HCT116 (cell line): ENCODE data around the gene RASL12. TPM values are rescaled to one million over a fixed set of nuclear protein-coding genes. Genes with fewer than 3 reads are reported as not detected.

Experiments
- ATAC-seq: fragments of 200-7000 bp; cut with Tn5 transposase; 2 replicates; pipeline ENCODE4 v1.9.1; 2020; ENCODE audit warnings: mild to moderate bottlenecking, moderate library complexity
- BruUV-seq: library from RNA; stranded (reverse); fragments of 400-500 nt; replicated peaks from 2 replicates; lab custom pipeline; 2021; lab: Mats Ljungman, UMichigan
- CTCF ChIA-PET: fragments of 300-600 bp; sonication (Branson Sonifier 250); formaldehyde crosslinking; loops from one replicate; lab custom pipeline; 2021; ENCODE audit warnings: antibody characterized with exemption; lab: Charles Lee
- POLR2A ChIA-PET: fragments of 300-600, 350-600 bp; sonication (Branson Sonifier 250); formaldehyde crosslinking; loops from one replicate; lab custom pipeline; 2021; ENCODE audit warnings: antibody characterized with exemption; lab: Charles Lee
- RAD21 ChIA-PET, 2 experiments: fragments of 300-600 bp; sonication (Branson Sonifier 250); formaldehyde crosslinking; loops; one replicate each; lab custom pipeline; 2023; ENCODE audit warnings: low total read pairs in 2 of 2; ENCODE audit not compliant: uncharacterized antibody in 2 of 2, unreplicated experiment in 2 of 2, low non-redundant PET in 1 of 2; lab: Charles Lee
- DNase-seq: peaks from one replicate; pipeline ENCODE4 v3.0.0-alpha.2; 2010; ENCODE audit warnings: low read depth, low spot score
- H2AFZ ChIP-seq: fragments of 200-600 bp; shearing (Covaris generic), sonication (generic); 2 replicates; pipeline ENCODE4 v1.6.1; 2017; ENCODE audit warnings: low read depth, mixed run types, mixed read lengths, antibody characterized with exemption, low read length; ENCODE audit not compliant: poor library complexity, severe bottlenecking
- H3K27ac ChIP-seq: 2 replicates; pipeline ENCODE4 v1.5.1; 2012; ENCODE audit warnings: low read depth, low read length
- H3K27me3 ChIP-seq: fragments of 200-600 bp; sonication (generic); 2 replicates; pipeline ENCODE4 v1.6.1; 2016; ENCODE audit warnings: mixed run types, low read length, mixed read lengths; ENCODE audit not compliant: insufficient read depth
- H3K36me3 ChIP-seq, 2 experiments: fragments of 200-500 bp in 1 of 2; fragments of 200-600 bp in 1 of 2; sonication (Bioruptor generic) in 1 of 2; sonication (generic) in 1 of 2; 2 replicates each; pipeline versions ENCODE4 v1.5.1 to v1.6.1; 2014 to 2016; ENCODE audit warnings: low read length in 2 of 2, inconsistent platforms in 1 of 2, mixed read lengths in 1 of 2, mixed run types in 1 of 2; ENCODE audit not compliant: insufficient read depth in 2 of 2, control insufficient read depth in 1 of 2
- H3K4me1 ChIP-seq, 2 experiments: fragments of 200-600 bp in 1 of 2; sonication (generic) in 1 of 2; 2 replicates each; pipeline versions ENCODE4 v1.5.1 to v1.6.1; 2012 to 2017; ENCODE audit warnings: low read length in 2 of 2, inconsistent platforms in 1 of 2, mild to moderate bottlenecking in 1 of 2, mixed read lengths in 1 of 2, mixed run types in 1 of 2, moderate library complexity in 1 of 2; ENCODE audit not compliant: insufficient read depth in 2 of 2, control insufficient read depth in 1 of 2
- H3K4me2 ChIP-seq: fragments of 200-600 bp; sonication (generic); 2 replicates; pipeline ENCODE4 v1.6.1; 2017; ENCODE audit warnings: mixed run types, low read length, mixed read lengths
- H3K4me3 ChIP-seq, 2 experiments: fragments of 200-600 bp in 1 of 2; sonication (generic) in 1 of 2; replicated peaks in 1 of 2; 2 replicates each; pipeline ENCODE4 v1.5.1; 2011 to 2016; ENCODE audit warnings: low read length in 2 of 2, control low read depth in 1 of 2, low read depth in 1 of 2, mild to moderate bottlenecking in 1 of 2, mixed read lengths in 1 of 2, mixed run types in 1 of 2
- H3K79me2 ChIP-seq: fragments of 200-600 bp; sonication (generic); 2 replicates; pipeline ENCODE4 v1.6.1; 2017; ENCODE audit warnings: mild to moderate bottlenecking, mixed run types, low read length, moderate library complexity, mixed read lengths; ENCODE audit not compliant: insufficient read depth
- H3K9ac ChIP-seq: fragments of 200-600 bp; sonication (generic); 2 replicates; pipeline ENCODE4 v1.6.1; 2016; ENCODE audit warnings: low read length, mixed read lengths
- H3K9me2 ChIP-seq: fragments of 200-600 bp; sonication (generic), shearing (Covaris generic); 2 replicates; pipeline ENCODE4 v1.6.1; 2017; ENCODE audit warnings: mixed run types, mild to moderate bottlenecking, moderate library complexity; ENCODE audit not compliant: insufficient read depth
- H3K9me3 ChIP-seq, 2 experiments: fragments of 200-500 bp in 1 of 2; fragments of 200-600 bp in 1 of 2; sonication (Bioruptor generic) in 1 of 2; sonication (generic) in 1 of 2; 2 replicates each; pipeline ENCODE4 v1.6.1; 2014 to 2017; ENCODE audit warnings: low read length in 2 of 2, mixed read lengths in 2 of 2, inconsistent platforms in 1 of 2, low read depth in 1 of 2, mild to moderate bottlenecking in 1 of 2, mixed run types in 1 of 2, moderate library complexity in 1 of 2; ENCODE audit not compliant: control insufficient read depth in 1 of 2, insufficient read depth in 1 of 2
- H4K20me1 ChIP-seq: fragments of 200-600 bp; sonication (generic), shearing (Covaris generic); 2 replicates; pipeline ENCODE4 v1.6.1; 2017; ENCODE audit warnings: mixed run types, mild to moderate bottlenecking, moderate library complexity; ENCODE audit not compliant: insufficient read depth
- ATF3 ChIP-seq: IDR thresholded peaks from 2 replicates; pipeline ENCODE4 v1.6.1; 2012
- CBX3 ChIP-seq: IDR thresholded peaks from 2 replicates; pipeline ENCODE4 v1.6.1; 2012; ENCODE audit warnings: low read depth
- CEBPB ChIP-seq: IDR thresholded peaks from 2 replicates; pipeline ENCODE4 v1.6.1; 2012; ENCODE audit warnings: low read depth
- CTCF ChIP-seq, 3 experiments: fragments of 200-600 bp in 1 of 3; sonication (generic) in 1 of 3; IDR thresholded peaks in 2 of 3; conservative IDR thresholded peaks in 1 of 3; 2 replicates each; pipeline ENCODE4 v1.5.1; 2012 to 2017; ENCODE audit warnings: low read depth in 2 of 3, low read length in 2 of 3, antibody characterized with exemption in 1 of 3, borderline replicate concordance in 1 of 3, control low read depth in 1 of 3, mild to moderate bottlenecking in 1 of 3, mixed read lengths in 1 of 3, mixed run types in 1 of 3, moderate library complexity in 1 of 3; ENCODE audit not compliant: insufficient read depth in 1 of 3
- EGR1 ChIP-seq: IDR thresholded peaks from 2 replicates; pipeline ENCODE4 v1.6.1; 2012; ENCODE audit warnings: low read depth
- ELF1 ChIP-seq: IDR thresholded peaks from 2 replicates; pipeline ENCODE4 v1.6.1; 2012; ENCODE audit warnings: low read depth, borderline replicate concordance
- EZH2 ChIP-seq: fragments of 200-600 bp; sonication (generic); IDR thresholded peaks from 2 replicates; pipeline ENCODE4 v1.6.1; 2017; ENCODE audit warnings: antibody characterized with exemption, mixed run types
- FOSL1 ChIP-seq: IDR thresholded peaks from 2 replicates; pipeline ENCODE4 v1.6.1; 2012; ENCODE audit warnings: low read depth
- MAX ChIP-seq: IDR thresholded peaks from 2 replicates; pipeline ENCODE4 v1.6.1; 2012
- POLR2A ChIP-seq: IDR thresholded peaks from 2 replicates; pipeline ENCODE4 v1.7.0; 2011; ENCODE audit warnings: borderline replicate concordance; ENCODE audit not compliant: insufficient read depth, insufficient read length; ENCODE audit errors: extremely low read depth
- POLR2AphosphoS5 ChIP-seq: IDR thresholded peaks from 2 replicates; pipeline ENCODE4 v1.6.1; 2011; ENCODE audit warnings: mild to moderate bottlenecking, low read depth, low read length, moderate library complexity
- RAD21 ChIP-seq: IDR thresholded peaks from 2 replicates; pipeline ENCODE4 v1.6.1; 2012; ENCODE audit warnings: low read depth, mild to moderate bottlenecking
- SIN3A ChIP-seq: IDR thresholded peaks from 2 replicates; pipeline ENCODE4 v1.6.1; 2012; ENCODE audit warnings: low read depth
- SP1 ChIP-seq: IDR thresholded peaks from 2 replicates; pipeline ENCODE4 v1.6.1; 2012; ENCODE audit warnings: low read depth
- SRF ChIP-seq: IDR thresholded peaks from 2 replicates; pipeline ENCODE4 v1.6.1; 2012; ENCODE audit warnings: low read depth
- TCF7L2 ChIP-seq: IDR thresholded peaks from 2 replicates; pipeline ENCODE4 v1.7.0; 2011; ENCODE audit warnings: borderline replicate concordance, inconsistent platforms; ENCODE audit not compliant: insufficient read depth, insufficient read length; ENCODE audit errors: extremely low read depth
- YY1 ChIP-seq: IDR thresholded peaks from 2 replicates; pipeline ENCODE4 v1.6.1; 2011; ENCODE audit warnings: low read length, low read depth, moderate library complexity, mild to moderate bottlenecking; ENCODE audit not compliant: insufficient replicate concordance; ENCODE audit errors: extremely low read depth
- ZBTB33 ChIP-seq: IDR thresholded peaks from 2 replicates; pipeline ENCODE4 v1.6.1; 2011; ENCODE audit warnings: mild to moderate bottlenecking, low read length, moderate library complexity; ENCODE audit not compliant: insufficient replicate concordance; ENCODE audit errors: extremely low read depth
- intact Hi-C: fragments of 100-400 bp; cut with micrococcal nuclease; formaldehyde crosslinking; loops from 2 replicates; pipeline ENCODE4 v1.10.0; 2022
- total RNA-seq: library from RNA; stranded (reverse); gene quantifications from one replicate; pipeline ENCODE4 v1.2.1, GENCODE V29; 2021; ENCODE audit not compliant: unreplicated experiment

RASL12 gene
- total RNA-seq, 1 experiment from 2014 or later = 0.25 TPM

GRCh38 chr15:65066635-65067316 is 1.0 kb downstream of the RASL12 start (continued):
- TF ChIP-seq CTCF (IDR thresholded peaks at IDR 0.05 in 2 of 3, conservative IDR thresholded peaks at IDR 0.05 in 1 of 3; ENCODE audit: borderline replicate concordance in 1 of 3, insufficient read depth in 1 of 3, low read depth in 2 of 3, low read length in 2 of 3) (no peak), SIN3A (no peak), EZH2 (no peak), SRF (no peak), MAX (no peak), POLR2A (no peak), FOSL1 (no peak), ELF1 (no peak)

GRCh38 chr15:65066001-65066634 is 1.7 kb downstream of the RASL12 start:
- DNase-seq = no peak
- no peak for ATAC-seq
- Histone ChIP-seq H3K9me3 (no peaks in the 10 kb centered on the region), H3K27me3 (no peaks in the 10 kb centered on the region), H3K4me2 (no peak overlapping the region), H3K27ac (no peak overlapping the region), H3K9me2 (no peaks in the 10 kb centered on the region), H3K9ac (no peak overlapping the region), H2AFZ (no peak overlapping the region), H3K4me3 (no peak overlapping the region), H3K36me3 (no peaks in the 10 kb centered on the region)
- no TSS peak for BruUV-seq
- ChIA-PET CTCF (no interaction called here), RAD21 (no interaction called here), POLR2A (no interaction called here)
- no peak for TF ChIP-seq YY1
- TF ChIP-seq ELF1 = no peak
- no peak for TF ChIP-seq ATF3
- no peak for TF ChIP-seq FOSL1
- TF ChIP-seq EGR1 = no peak
- no peak for TF ChIP-seq POLR2AphosphoS5
- no peak for TF ChIP-seq TCF7L2
- no peak for TF ChIP-seq CBX3
- no peak for TF ChIP-seq ZBTB33
- TF ChIP-seq SRF = no peak
- TF ChIP-seq CEBPB = no peak
- no peak for TF ChIP-seq SP1
- no peak for TF ChIP-seq RAD21
- no peak for TF ChIP-seq EZH2
- TF ChIP-seq, all 23 proteins: peak for 0
- Histone ChIP-seq H3K4me1 (no peaks in the 10 kb centered on the region), H3K79me2 (no peaks in the 10 kb centered on the region), H4K20me1 (no peaks in the 10 kb centered on the region)
- intact Hi-C loops = no loop called here
